ENCODE data around the gene ANTXRL.
"Not testable (repeated sequence)": the region's sequence is repeated elsewhere in the genome, so short reads cannot be mapped to it uniquely, and the experiment has no call there.

DNA sequence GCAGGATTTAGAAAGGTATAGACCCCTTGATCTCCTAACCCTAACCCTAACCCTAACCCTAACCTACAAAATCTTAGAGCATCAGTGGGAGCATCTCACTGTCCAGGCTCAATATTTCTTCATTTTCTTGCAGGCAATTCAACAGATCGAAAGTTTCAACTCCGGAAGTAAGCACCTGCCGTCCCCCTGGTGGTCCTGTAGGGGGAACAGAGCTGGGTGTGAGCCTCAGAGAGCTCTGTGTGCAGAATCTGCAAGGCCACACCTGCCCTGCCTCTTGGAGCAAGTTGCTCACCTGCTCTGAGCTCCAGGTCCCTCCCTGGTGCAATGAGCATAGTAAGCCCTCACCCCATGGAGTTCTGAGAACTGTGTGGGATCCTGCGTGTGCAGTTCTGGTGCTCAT is 9.3 kb downstream of the ANTXRL start:
- TF ChIP-seq, protein P1, sequence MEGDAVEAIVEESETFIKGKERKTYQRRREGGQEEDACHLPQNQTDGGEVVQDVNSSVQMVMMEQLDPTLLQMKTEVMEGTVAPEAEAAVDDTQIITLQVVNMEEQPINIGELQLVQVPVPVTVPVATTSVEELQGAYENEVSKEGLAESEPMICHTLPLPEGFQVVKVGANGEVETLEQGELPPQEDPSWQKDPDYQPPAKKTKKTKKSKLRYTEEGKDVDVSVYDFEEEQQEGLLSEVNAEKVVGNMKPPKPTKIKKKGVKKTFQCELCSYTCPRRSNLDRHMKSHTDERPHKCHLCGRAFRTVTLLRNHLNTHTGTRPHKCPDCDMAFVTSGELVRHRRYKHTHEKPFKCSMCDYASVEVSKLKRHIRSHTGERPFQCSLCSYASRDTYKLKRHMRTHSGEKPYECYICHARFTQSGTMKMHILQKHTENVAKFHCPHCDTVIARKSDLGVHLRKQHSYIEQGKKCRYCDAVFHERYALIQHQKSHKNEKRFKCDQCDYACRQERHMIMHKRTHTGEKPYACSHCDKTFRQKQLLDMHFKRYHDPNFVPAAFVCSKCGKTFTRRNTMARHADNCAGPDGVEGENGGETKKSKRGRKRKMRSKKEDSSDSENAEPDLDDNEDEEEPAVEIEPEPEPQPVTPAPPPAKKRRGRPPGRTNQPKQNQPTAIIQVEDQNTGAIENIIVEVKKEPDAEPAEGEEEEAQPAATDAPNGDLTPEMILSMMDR (IDR thresholded peaks at IDR 0.05) = not testable (repeated sequence)
- TF ChIP-seq POLR2A (IDR thresholded peaks at IDR 0.05) = not testable (repeated sequence)

Measured in esophagus squamous epithelium (tissue), 4 donors.